K562 (cell line): ENCODE results near the gene VENTX.

Experiments
- BDP1 ChIP-seq: IDR thresholded peaks from 3 replicates; pipeline ENCODE4 v1.6.1; 2011; ENCODE audit not compliant: insufficient read length, insufficient read depth
- CEBPB ChIP-seq: fragments of 450-650 bp; IDR thresholded peaks from 2 replicates; pipeline ENCODE4 v1.6.1; 2016; ENCODE audit warnings: missing genetic modification characterization, missing compliant biosample characterization
- CHD1 ChIP-seq: fragments of 200-600 bp; sonication (generic); IDR thresholded peaks from one replicate; pipeline ENCODE4 v1.6.1; 2012; ENCODE audit warnings: mild to moderate bottlenecking, moderate library complexity, low read length, inconsistent platforms
- EZH2 ChIP-seq: IDR thresholded peaks from 2 replicates; pipeline ENCODE4 v1.6.1; 2012; ENCODE audit warnings: low read depth, mild to moderate bottlenecking, inconsistent platforms, low read length, borderline replicate concordance
- FOXJ2 ChIP-seq: fragments of 200-800 bp; sonication (Bioruptor generic); IDR thresholded peaks from 2 replicates; pipeline ENCODE4 v1.6.1; 2016; ENCODE audit warnings: missing genetic modification characterization, missing compliant biosample characterization
- HMG20B ChIP-seq: fragments of 250-450 bp; sonication (Bioruptor Pico); IDR thresholded peaks from 2 replicates; pipeline ENCODE4 v1.5.0; 2021; ENCODE audit warnings: mild to moderate bottlenecking
- JUNB ChIP-seq: fragments of 450-650 bp; formaldehyde crosslinking; conservative IDR thresholded peaks from 2 replicates; pipeline ENCODE4 v1.4.0; 2020; ENCODE audit warnings: mild to moderate bottlenecking
- JUND ChIP-seq, 2 experiments: IDR thresholded peaks; 2 replicates in 1 of 2; 3 replicates in 1 of 2; pipeline ENCODE4 v1.6.1; 2011; ENCODE audit warnings: borderline replicate concordance in 2 of 2, low read depth in 2 of 2, low read length in 2 of 2, improper control_type of control experiment in 1 of 2, missing biosample characterization in 1 of 2, missing genetic modification characterization in 1 of 2, missing genetic modification reagents in 1 of 2
- RBM22 ChIP-seq: fragments of 200-400 bp; formaldehyde crosslinking; IDR thresholded peaks from 2 replicates; pipeline ENCODE4 v1.6.1; 2018; ENCODE audit warnings: low read length, low read depth; ENCODE audit not compliant: poor library complexity, severe bottlenecking
- SIRT6 ChIP-seq: IDR thresholded peaks from one replicate; pipeline ENCODE4 v1.6.1; 2012; ENCODE audit warnings: low read depth, mild to moderate bottlenecking, control low read depth, inconsistent platforms, low read length, moderate library complexity
- SRSF3 ChIP-seq: fragments of 200-400 bp; formaldehyde crosslinking; IDR thresholded peaks from 2 replicates; pipeline ENCODE4 v1.6.1; 2016; ENCODE audit warnings: mild to moderate bottlenecking, low read length, moderate library complexity; ENCODE audit not compliant: insufficient read depth
- ZNF785 ChIP-seq: fragments of 250-450 bp; sonication (Bioruptor Pico); IDR thresholded peaks from 2 replicates; pipeline ENCODE4 v1.4.0; 2020; ENCODE audit warnings: mild to moderate bottlenecking
- TF ChIP-seq, protein P1 (sequence below): fragments of 450-650 bp; IDR thresholded peaks from 2 replicates; pipeline ENCODE4 v1.6.1; 2016; ENCODE audit warnings: mild to moderate bottlenecking

DNA sequence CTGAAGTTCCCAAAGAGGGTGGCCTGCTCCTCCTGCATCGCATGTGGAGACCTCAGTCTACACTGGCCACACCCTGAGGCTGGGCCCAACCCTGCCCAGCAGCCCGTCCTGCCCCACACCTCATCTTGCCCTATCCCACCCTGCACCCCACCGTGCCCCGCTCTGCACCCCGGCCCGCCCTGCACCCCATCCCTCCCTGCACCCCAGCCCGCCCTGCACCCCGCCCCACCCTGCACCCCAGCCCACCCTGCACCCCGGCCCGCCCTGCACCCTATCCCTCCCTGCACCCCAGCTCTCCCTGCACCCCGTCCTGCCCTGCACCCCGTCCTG, 14.5 kb downstream of the VENTX start:
- TF ChIP-seq SRSF3 (no peak), JUNB (CRISPR knock-in tag) (no peak), FOXJ2 (tag) (no peak), ZNF785 (CRISPR knock-in tag) (no peak), CHD1 (no peak), SIRT6 (no peak), CEBPB (no peak), RBM22 (no peak), JUND (IDR thresholded peaks at IDR 0.05; ENCODE audit: borderline replicate concordance, low read depth, low read length) (no peak), JUND (tag; IDR thresholded peaks at IDR 0.05; ENCODE audit: borderline replicate concordance, low read depth, low read length) (no peak), HMG20B (CRISPR knock-in tag) (no peak), EZH2 (no peak), BDP1 (no peak)
- TF ChIP-seq, protein P1, sequence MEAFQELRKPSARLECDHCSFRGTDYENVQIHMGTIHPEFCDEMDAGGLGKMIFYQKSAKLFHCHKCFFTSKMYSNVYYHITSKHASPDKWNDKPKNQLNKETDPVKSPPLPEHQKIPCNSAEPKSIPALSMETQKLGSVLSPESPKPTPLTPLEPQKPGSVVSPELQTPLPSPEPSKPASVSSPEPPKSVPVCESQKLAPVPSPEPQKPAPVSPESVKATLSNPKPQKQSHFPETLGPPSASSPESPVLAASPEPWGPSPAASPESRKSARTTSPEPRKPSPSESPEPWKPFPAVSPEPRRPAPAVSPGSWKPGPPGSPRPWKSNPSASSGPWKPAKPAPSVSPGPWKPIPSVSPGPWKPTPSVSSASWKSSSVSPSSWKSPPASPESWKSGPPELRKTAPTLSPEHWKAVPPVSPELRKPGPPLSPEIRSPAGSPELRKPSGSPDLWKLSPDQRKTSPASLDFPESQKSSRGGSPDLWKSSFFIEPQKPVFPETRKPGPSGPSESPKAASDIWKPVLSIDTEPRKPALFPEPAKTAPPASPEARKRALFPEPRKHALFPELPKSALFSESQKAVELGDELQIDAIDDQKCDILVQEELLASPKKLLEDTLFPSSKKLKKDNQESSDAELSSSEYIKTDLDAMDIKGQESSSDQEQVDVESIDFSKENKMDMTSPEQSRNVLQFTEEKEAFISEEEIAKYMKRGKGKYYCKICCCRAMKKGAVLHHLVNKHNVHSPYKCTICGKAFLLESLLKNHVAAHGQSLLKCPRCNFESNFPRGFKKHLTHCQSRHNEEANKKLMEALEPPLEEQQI, result no peak
